BLaER1 (cell line): ENCODE results near the gene KDM4C.

ENCODE experiments used
- H3K27ac ChIP-seq: shearing (Covaris generic); formaldehyde crosslinking; 2 replicates; pipeline ENCODE4 v1.8.1; 2022
- H3K27me3 ChIP-seq: shearing (Covaris generic); formaldehyde crosslinking; 2 replicates; pipeline ENCODE4 v1.8.1; 2022
- H3K36me3 ChIP-seq: shearing (Covaris generic); formaldehyde crosslinking; 2 replicates; pipeline ENCODE4 v1.8.1; 2022
- H3K4me1 ChIP-seq: shearing (Covaris generic); formaldehyde crosslinking; 2 replicates; pipeline ENCODE4 v1.8.1; 2022
- H3K4me2 ChIP-seq: shearing (Covaris generic); formaldehyde crosslinking; 2 replicates; pipeline ENCODE4 v1.8.1; 2022
- H3K4me3 ChIP-seq: shearing (Covaris generic); formaldehyde crosslinking; 2 replicates; pipeline ENCODE4 v1.8.1; 2022
- H3K9ac ChIP-seq: shearing (Covaris generic); formaldehyde crosslinking; 2 replicates; pipeline ENCODE4 v1.8.1; 2022
- H3K9me3 ChIP-seq: shearing (Covaris generic); formaldehyde crosslinking; 2 replicates; pipeline ENCODE4 v1.8.1; 2022
- H4K20me1 ChIP-seq: shearing (Covaris generic); formaldehyde crosslinking; 2 replicates; pipeline ENCODE4 v1.8.1; 2022
- Cebpa-rat ChIP-seq: shearing (Covaris generic); IDR thresholded peaks from 2 replicates; pipeline ENCODE4 v1.8.1; 2022

KDM4C gene

GRCh38 chr9:7209016-7209715 lies 451.4 kb downstream of the KDM4C start:
- no peaks in the 10 kb centered on the region for H3K9me3 ChIP-seq
- TF ChIP-seq Cebpa-rat, result no peak
- H4K20me1 ChIP-seq, result no peaks in the 10 kb centered on the region
- no peak overlapping the region for H3K27ac ChIP-seq
- H3K27me3 ChIP-seq, result no peaks in the 10 kb centered on the region
- H3K4me1 ChIP-seq, result no peaks in the 10 kb centered on the region
- H3K36me3 ChIP-seq, result no peaks in the 10 kb centered on the region
- H3K9ac ChIP-seq, result no peak overlapping the region
- no peak overlapping the region for H3K4me3 ChIP-seq
- no peak overlapping the region for H3K4me2 ChIP-seq

GRCh38 chr9:7209990-7210389 lies 452.2 kb downstream of the KDM4C start:
- no peaks in the 10 kb centered on the region for H3K4me1 ChIP-seq
- no peaks in the 10 kb centered on the region for H3K36me3 ChIP-seq
- no peaks in the 10 kb centered on the region for H4K20me1 ChIP-seq
- H3K4me3 ChIP-seq, result no peak overlapping the region
- H3K27ac ChIP-seq, result no peak overlapping the region
- no peaks in the 10 kb centered on the region for H3K9me3 ChIP-seq
- no peak overlapping the region for H3K4me2 ChIP-seq
- H3K27me3 ChIP-seq, result no peaks in the 10 kb centered on the region
- no peak for TF ChIP-seq Cebpa-rat
- H3K9ac ChIP-seq, result no peak overlapping the region

GRCh38 chr9:7210854-7211637 lies 453.3 kb downstream of the KDM4C start:
- no peak overlapping the region for H3K4me2 ChIP-seq
- H3K36me3 ChIP-seq, result no peaks in the 10 kb centered on the region
- H3K4me1 ChIP-seq, result peaks cover 5% of the 10 kb centered on the region
- H3K27me3 ChIP-seq, result no peaks in the 10 kb centered on the region
- no peak for TF ChIP-seq Cebpa-rat
- no peak overlapping the region for H3K4me3 ChIP-seq
- H3K9me3 ChIP-seq, result no peaks in the 10 kb centered on the region
- no peak overlapping the region for H3K27ac ChIP-seq
- no peak overlapping the region for H3K9ac ChIP-seq
- no peaks in the 10 kb centered on the region for H4K20me1 ChIP-seq

GRCh38 chr9:7211657-7212056 lies 453.9 kb downstream of the KDM4C start:
- no peak overlapping the region for H3K4me3 ChIP-seq
- no peak overlapping the region for H3K4me2 ChIP-seq
- H4K20me1 ChIP-seq, result no peaks in the 10 kb centered on the region
- H3K27me3 ChIP-seq, result no peaks in the 10 kb centered on the region
- no peaks in the 10 kb centered on the region for H3K9me3 ChIP-seq
- no peak overlapping the region for H3K27ac ChIP-seq
- H3K36me3 ChIP-seq, result no peaks in the 10 kb centered on the region
- no peak for TF ChIP-seq Cebpa-rat
- peaks cover 12% of the 10 kb centered on the region for H3K4me1 ChIP-seq
- no peak overlapping the region for H3K9ac ChIP-seq

- Histone ChIP-seq H3K4me2 (no peak overlapping the region), H4K20me1 (no peaks in the 10 kb centered on the region), H3K9ac (no peak overlapping the region), H3K4me1 (peaks cover 16% of the 10 kb centered on the region), H3K9me3 (no peaks in the 10 kb centered on the region), H3K4me3 (no peak overlapping the region), H3K27ac (no peak overlapping the region), H3K27me3 (no peaks in the 10 kb centered on the region), H3K36me3 (no peaks in the 10 kb centered on the region)
- TF ChIP-seq Cebpa-rat, result no peak
These were observed 454.3 kb downstream of the KDM4C start for GRCh38 chr9:7212101-7212500.

- H3K36me3 ChIP-seq, result no peaks in the 10 kb centered on the region
- TF ChIP-seq Cebpa-rat, result no peak
- H3K4me3 ChIP-seq, result no peak overlapping the region
- H3K27ac ChIP-seq, result no peak overlapping the region
- no peaks in the 10 kb centered on the region for H3K9me3 ChIP-seq
- H3K27me3 ChIP-seq, result no peaks in the 10 kb centered on the region
- H3K9ac ChIP-seq, result no peak overlapping the region
- H3K4me2 ChIP-seq, result peak overlapping the region; percentile 33
- H3K4me1 ChIP-seq, result peaks cover 17% of the 10 kb centered on the region
- H4K20me1 ChIP-seq, result no peaks in the 10 kb centered on the region
These were observed 458.4 kb downstream of the KDM4C start for GRCh38 chr9:7216004-7216841.

GRCh38 chr9:7223981-7224380 lies 466.2 kb downstream of the KDM4C start:
- H3K4me2 ChIP-seq, result no peak overlapping the region
- no peaks in the 10 kb centered on the region for H4K20me1 ChIP-seq
- H3K27me3 ChIP-seq, result no peaks in the 10 kb centered on the region
- no peak overlapping the region for H3K4me3 ChIP-seq
- peaks cover 15% of the 10 kb centered on the region for H3K4me1 ChIP-seq
- TF ChIP-seq Cebpa-rat, result no peak
- H3K9ac ChIP-seq, result no peak overlapping the region
- H3K27ac ChIP-seq, result no peak overlapping the region
- no peaks in the 10 kb centered on the region for H3K36me3 ChIP-seq
- H3K9me3 ChIP-seq, result no peaks in the 10 kb centered on the region
